ENCODE data around the gene PTTG2.

Gene PTTG2

DNA sequence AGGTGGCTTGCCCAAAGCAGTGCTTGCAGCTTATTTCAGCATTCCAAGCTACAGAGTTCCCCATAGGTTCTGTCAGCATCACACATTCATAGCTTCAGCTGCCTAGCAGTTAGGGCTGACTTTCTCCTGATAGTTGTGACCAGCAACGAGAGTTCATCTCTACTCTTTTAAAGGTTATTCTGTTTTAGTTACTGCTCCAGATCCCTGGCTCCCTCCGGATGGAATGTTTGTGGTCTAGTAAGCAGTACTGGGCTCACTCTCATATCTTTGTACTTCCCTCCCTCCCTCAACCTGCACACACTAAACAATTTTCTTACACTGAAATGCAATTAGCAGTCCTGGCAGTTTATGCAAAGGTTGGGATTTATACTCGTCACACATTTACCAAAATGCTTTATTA lies 43.9 kb downstream of the PTTG2 start:
- no peaks in the 10 kb centered on the region for H3K36me3 ChIP-seq (replicated peaks in 1 of 2; ENCODE audit: control insufficient read depth in 2 of 2, insufficient read depth in 2 of 2, low read length in 2 of 2)
- no peak overlapping the region for H3K4me2 ChIP-seq (ENCODE audit: insufficient read depth, low read length, poor library complexity, severe bottlenecking)
- no peak overlapping the region for H4K8ac ChIP-seq (ENCODE audit: low read depth, low read length)
- peaks cover 6% of the 10 kb centered on the region for H3K79me1 ChIP-seq (ENCODE audit: low read depth, low read length)
- H2BK12ac ChIP-seq (ENCODE audit: low read length), result no peak overlapping the region
- H2AFZ ChIP-seq (ENCODE audit: low read length), result no peak overlapping the region
- H2BK15ac ChIP-seq (ENCODE audit: low read length), result no peak overlapping the region
- no peak overlapping the region for H2AK5ac ChIP-seq (ENCODE audit: low read depth, low read length)
- no peak for DNase-seq (ENCODE audit: low spot score)
- no peak overlapping the region for H3K4ac ChIP-seq (ENCODE audit: low read length)
- H3K9ac ChIP-seq (ENCODE audit: low read depth, low read length, poor library complexity), result no peak overlapping the region
- H3K23ac ChIP-seq (ENCODE audit: low read depth, low read length, poor library complexity), result no peak overlapping the region
- WGBS, 2 donors (ENCODE audit: extremely low coverage in 2 of 2, insufficient read length in 2 of 2, insufficient replicate concordance in 1 of 2), result no CpG with 5 or more reads among the region's 3 CpGs
- no peaks in the 10 kb centered on the region for H3K9me3 ChIP-seq (replicated peaks in 1 of 2; ENCODE audit: control insufficient read depth in 2 of 2, insufficient read depth in 1 of 2, low read depth in 1 of 2, low read length in 2 of 2)
- no peak overlapping the region for H2BK5ac ChIP-seq (ENCODE audit: low read length)
- no peak overlapping the region for H2BK120ac ChIP-seq (ENCODE audit: low read depth, low read length)
- no peaks in the 10 kb centered on the region for H3K27me3 ChIP-seq (ENCODE audit: control insufficient read depth in 3 of 3, insufficient read depth in 3 of 3, low read depth in 1 of 3, low read length in 3 of 3)
- no peak overlapping the region for H3K4me3 ChIP-seq (ENCODE audit: low read length in 2 of 2)
- H4K91ac ChIP-seq (ENCODE audit: low read depth, low read length, poor library complexity), result no peak overlapping the region
- no peak overlapping the region for H3K27ac ChIP-seq (replicated peaks; ENCODE audit: low read length)
- H3K4me1 ChIP-seq (ENCODE audit: control insufficient read depth in 2 of 2, insufficient read depth in 1 of 2, low read depth in 1 of 2, low read length in 2 of 2), result peaks cover 5 to 16% of the 10 kb centered on the region in 2 donors
- no peak overlapping the region for H3K14ac ChIP-seq (ENCODE audit: low read length)
- H3K18ac ChIP-seq (ENCODE audit: low read length), result no peak overlapping the region

DNA sequence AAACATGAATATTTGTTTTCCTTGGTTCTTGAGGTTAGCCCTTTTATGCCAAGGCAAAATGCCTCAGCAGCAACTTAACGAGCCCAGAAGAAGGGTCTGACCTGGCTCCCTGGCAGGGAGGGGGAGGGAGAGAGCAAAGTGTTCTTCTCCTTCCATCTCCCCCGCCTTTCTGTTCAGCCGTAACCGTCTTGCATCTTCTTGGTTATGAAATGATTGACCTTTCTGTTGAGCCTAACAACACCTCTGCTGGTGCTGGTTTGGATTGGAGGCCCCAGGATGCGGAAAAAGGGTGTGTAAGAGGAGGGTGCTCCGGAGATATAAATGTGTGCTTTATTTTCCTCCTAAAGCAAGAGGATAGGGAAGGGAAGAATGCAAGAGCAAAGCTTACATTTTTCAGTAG lies 44.7 kb downstream of the PTTG2 start:
- Histone ChIP-seq H2AFZ (ENCODE audit: low read length) (no peak overlapping the region), H2BK5ac (ENCODE audit: low read length) (no peak overlapping the region), H2BK120ac (ENCODE audit: low read depth, low read length) (no peak overlapping the region), H3K4me3 (ENCODE audit: low read length in 2 of 2) (no peak overlapping the region), H3K27me3 (ENCODE audit: control insufficient read depth in 3 of 3, insufficient read depth in 3 of 3, low read depth in 1 of 3, low read length in 3 of 3) (no peaks in the 10 kb centered on the region), H3K14ac (ENCODE audit: low read length) (no peak overlapping the region), H2BK15ac (ENCODE audit: low read length) (no peak overlapping the region), H4K91ac (ENCODE audit: low read depth, low read length, poor library complexity) (no peak overlapping the region), H3K27ac (replicated peaks; ENCODE audit: low read length) (no peak overlapping the region), H3K36me3 (replicated peaks in 1 of 2; ENCODE audit: control insufficient read depth in 2 of 2, insufficient read depth in 2 of 2, low read length in 2 of 2) (no peaks in the 10 kb centered on the region), H3K18ac (ENCODE audit: low read length) (no peak overlapping the region), H3K4ac (ENCODE audit: low read length) (no peak overlapping the region), H3K23ac (ENCODE audit: low read depth, low read length, poor library complexity) (no peak overlapping the region), H4K8ac (ENCODE audit: low read depth, low read length) (no peak overlapping the region), H2BK12ac (ENCODE audit: low read length) (no peak overlapping the region), H3K4me1 (ENCODE audit: control insufficient read depth in 2 of 2, insufficient read depth in 1 of 2, low read depth in 1 of 2, low read length in 2 of 2) (peaks cover 5 to 16% of the 10 kb centered on the region in 2 donors), H2AK5ac (ENCODE audit: low read depth, low read length) (no peak overlapping the region), H3K79me1 (ENCODE audit: low read depth, low read length) (peaks cover 3% of the 10 kb centered on the region), H3K4me2 (ENCODE audit: insufficient read depth, low read length, poor library complexity, severe bottlenecking) (no peak overlapping the region), H3K9ac (ENCODE audit: low read depth, low read length, poor library complexity) (no peak overlapping the region), H3K9me3 (replicated peaks in 1 of 2; ENCODE audit: control insufficient read depth in 2 of 2, insufficient read depth in 1 of 2, low read depth in 1 of 2, low read length in 2 of 2) (no peaks in the 10 kb centered on the region)
- no CpG with 5 or more reads among the region's 6 CpGs for WGBS, 2 donors (ENCODE audit: extremely low coverage in 2 of 2, insufficient read length in 2 of 2, insufficient replicate concordance in 1 of 2)
- DNase-seq (ENCODE audit: low spot score), result no peak

DNA sequence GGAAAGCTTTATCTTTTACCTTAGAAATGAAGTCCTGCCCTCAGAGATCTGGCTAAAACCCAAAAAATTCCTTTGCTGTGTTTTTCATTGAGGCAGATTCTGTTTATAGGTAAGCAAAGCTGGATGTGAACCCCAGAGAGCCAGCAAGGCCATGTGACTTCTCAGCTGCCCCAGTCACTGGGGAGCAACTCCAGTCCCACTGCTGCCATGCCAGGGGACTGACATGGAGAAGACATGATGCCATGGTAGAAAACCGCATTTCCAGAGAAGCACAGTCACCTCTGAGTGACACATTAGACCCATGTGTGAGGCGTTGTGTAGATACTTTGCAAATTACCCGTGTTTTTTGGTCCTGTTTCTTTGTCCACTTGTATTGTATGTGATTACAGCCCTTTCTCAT lies 45.4 kb downstream of the PTTG2 start:
- Histone ChIP-seq H3K27ac (replicated peaks; ENCODE audit: low read length) (no peak overlapping the region), H3K4me1 (ENCODE audit: control insufficient read depth in 2 of 2, insufficient read depth in 1 of 2, low read depth in 1 of 2, low read length in 2 of 2) (peaks cover 5 to 21% of the 10 kb centered on the region in 2 donors), H3K4me3 (ENCODE audit: low read length in 2 of 2) (no peak overlapping the region), H4K8ac (ENCODE audit: low read depth, low read length) (no peak overlapping the region), H2AK5ac (ENCODE audit: low read depth, low read length) (no peak overlapping the region), H3K4me2 (ENCODE audit: insufficient read depth, low read length, poor library complexity, severe bottlenecking) (no peak overlapping the region), H3K14ac (ENCODE audit: low read length) (no peak overlapping the region), H2BK12ac (ENCODE audit: low read length) (no peak overlapping the region), H3K4ac (ENCODE audit: low read length) (no peak overlapping the region), H2BK15ac (ENCODE audit: low read length) (no peak overlapping the region), H3K9me3 (replicated peaks in 1 of 2; ENCODE audit: control insufficient read depth in 2 of 2, insufficient read depth in 1 of 2, low read depth in 1 of 2, low read length in 2 of 2) (no peaks in the 10 kb centered on the region), H2BK120ac (ENCODE audit: low read depth, low read length) (no peak overlapping the region), H2AFZ (ENCODE audit: low read length) (no peak overlapping the region), H3K23ac (ENCODE audit: low read depth, low read length, poor library complexity) (no peak overlapping the region), H4K91ac (ENCODE audit: low read depth, low read length, poor library complexity) (no peak overlapping the region), H2BK5ac (ENCODE audit: low read length) (no peak overlapping the region), H3K27me3 (ENCODE audit: control insufficient read depth in 3 of 3, insufficient read depth in 3 of 3, low read depth in 1 of 3, low read length in 3 of 3) (no peaks in the 10 kb centered on the region), H3K36me3 (replicated peaks in 1 of 2; ENCODE audit: control insufficient read depth in 2 of 2, insufficient read depth in 2 of 2, low read length in 2 of 2) (no peaks in the 10 kb centered on the region), H3K9ac (ENCODE audit: low read depth, low read length, poor library complexity) (no peak overlapping the region), H3K18ac (ENCODE audit: low read length) (no peak overlapping the region), H3K79me1 (ENCODE audit: low read depth, low read length) (peaks cover 3% of the 10 kb centered on the region)
- no peak for DNase-seq (ENCODE audit: low spot score)
- WGBS, 2 donors (ENCODE audit: extremely low coverage in 2 of 2, insufficient read length in 2 of 2, insufficient replicate concordance in 1 of 2), result no CpG with 5 or more reads among the region's 3 CpGs

- H2BK5ac ChIP-seq (ENCODE audit: low read length), result no peak overlapping the region
- no peaks in the 10 kb centered on the region for H3K9me3 ChIP-seq (replicated peaks in 1 of 2; ENCODE audit: control insufficient read depth in 2 of 2, insufficient read depth in 1 of 2, low read depth in 1 of 2, low read length in 2 of 2)
- DNase-seq (ENCODE audit: low spot score), result no peak
- no peak overlapping the region for H3K4me3 ChIP-seq (ENCODE audit: low read length in 2 of 2)
- no peak overlapping the region for H3K9ac ChIP-seq (ENCODE audit: low read depth, low read length, poor library complexity)
- no peak overlapping the region for H4K8ac ChIP-seq (ENCODE audit: low read depth, low read length)
- no peak overlapping the region for H2BK120ac ChIP-seq (ENCODE audit: low read depth, low read length)
- H4K91ac ChIP-seq (ENCODE audit: low read depth, low read length, poor library complexity), result no peak overlapping the region
- no peak overlapping the region for H2BK12ac ChIP-seq (ENCODE audit: low read length)
- H2AK5ac ChIP-seq (ENCODE audit: low read depth, low read length), result no peak overlapping the region
- no CpG with 5 or more reads among the region's 5 CpGs for WGBS, 2 donors (ENCODE audit: extremely low coverage in 2 of 2, insufficient read length in 2 of 2, insufficient replicate concordance in 1 of 2)
- peaks cover 3% of the 10 kb centered on the region for H3K79me1 ChIP-seq (ENCODE audit: low read depth, low read length)
- H3K23ac ChIP-seq (ENCODE audit: low read depth, low read length, poor library complexity), result peak overlapping the region; percentile 34
- H3K27me3 ChIP-seq (ENCODE audit: control insufficient read depth in 3 of 3, insufficient read depth in 3 of 3, low read depth in 1 of 3, low read length in 3 of 3), result no peaks in the 10 kb centered on the region
- H3K4me2 ChIP-seq (ENCODE audit: insufficient read depth, low read length, poor library complexity, severe bottlenecking), result no peak overlapping the region
- no peak overlapping the region for H3K27ac ChIP-seq (replicated peaks; ENCODE audit: low read length)
- no peak overlapping the region for H2AFZ ChIP-seq (ENCODE audit: low read length)
- H3K14ac ChIP-seq (ENCODE audit: low read length), result peak overlapping the region; percentile 41
- H3K4ac ChIP-seq (ENCODE audit: low read length), result no peak overlapping the region
- H2BK15ac ChIP-seq (ENCODE audit: low read length), result no peak overlapping the region
- peak overlapping the region; percentile 13 for H3K18ac ChIP-seq (ENCODE audit: low read length)
- H3K4me1 ChIP-seq (ENCODE audit: control insufficient read depth in 2 of 2, insufficient read depth in 1 of 2, low read depth in 1 of 2, low read length in 2 of 2), result peaks cover 5 to 21% of the 10 kb centered on the region in 2 donors
- H3K36me3 ChIP-seq (replicated peaks in 1 of 2; ENCODE audit: control insufficient read depth in 2 of 2, insufficient read depth in 2 of 2, low read length in 2 of 2), result no peaks in the 10 kb centered on the region
These were observed 47.4 kb downstream of the PTTG2 start for GRCh38 chr4:38007645-38008044.

All from neuronal stem cell (in vitro differentiated cells).